OCI-LY3 (cell line): ENCODE results near the gene NOVA2.
A peak's percentile ranks its signal among the peaks of the same experiment; 100 is the strongest.

Source experiments
- CTCF ChIP-seq: fragments of 200-600, 300-600 bp; sonication (generic); IDR thresholded peaks from 2 replicates; pipeline ENCODE4 v1.5.1; 2014; ENCODE audit warnings: antibody characterized with exemption, low read length, low read depth
- EZH2phosphoT487 ChIP-seq: fragments of 200-600 bp; shearing (Covaris generic); IDR thresholded peaks from 2 replicates; pipeline ENCODE4 v1.6.1; 2018; ENCODE audit warnings: antibody characterized with exemption, mixed run types, low read depth

- peak; percentile 58 for TF ChIP-seq CTCF
- TF ChIP-seq EZH2phosphoT487: no peak
These were observed 42.9 kb upstream of the NOVA2 start for GRCh38 chr19:46016426-46017094.
